KG1 (cell line): ENCODE data around the gene SLAIN1.

Experiments used
- DNase-seq: peaks from one replicate; lab custom pipeline; 2025; lab: John Stamatoyannopoulos, UW

The SLAIN1 gene

DNA sequence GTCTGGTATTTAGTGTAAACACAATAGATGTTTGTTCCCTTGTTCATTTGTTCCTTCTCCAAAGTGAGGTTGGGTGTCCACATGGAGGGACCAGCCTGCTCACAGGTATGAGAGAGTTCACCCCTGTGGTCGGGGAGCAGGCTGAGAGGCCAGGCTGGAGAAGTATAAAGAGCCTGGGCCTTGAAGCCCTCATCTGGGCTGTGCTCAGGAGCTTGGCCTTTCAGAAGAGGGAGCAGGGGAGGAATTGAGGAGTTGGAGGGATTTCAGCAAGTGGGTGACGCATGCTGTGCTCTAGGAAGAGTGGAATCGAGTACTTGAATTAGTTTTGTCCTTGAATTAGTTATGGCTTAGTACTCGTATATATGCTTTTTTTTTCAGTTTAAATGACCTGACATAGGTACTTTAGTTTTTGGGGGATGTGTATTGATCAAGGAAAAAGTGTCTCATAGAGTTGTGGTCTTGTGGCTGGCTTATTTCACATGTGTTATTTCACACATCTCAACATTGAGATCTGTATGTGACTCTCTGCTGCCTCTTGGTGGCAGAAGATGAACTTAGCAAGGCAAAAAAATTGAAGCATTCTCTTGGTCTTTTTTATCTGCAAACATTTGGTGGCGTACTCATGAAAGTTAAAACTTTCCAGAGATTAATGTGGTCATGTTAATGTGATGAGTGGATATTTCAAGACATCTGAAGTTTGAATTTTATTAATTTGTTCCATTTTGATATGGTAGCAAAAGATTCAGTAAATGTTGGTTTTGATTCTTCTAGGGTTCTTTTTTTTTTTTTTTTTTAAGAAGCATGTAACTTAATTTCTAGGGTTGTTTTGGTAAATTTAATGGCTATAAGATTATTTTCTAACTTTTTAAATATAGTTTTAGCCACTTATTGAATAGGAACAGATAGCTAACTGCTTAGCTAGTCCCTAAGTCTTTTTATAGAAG is 54.3 kb downstream of the SLAIN1 start:
- peak; percentile 6 for DNase-seq

DNA sequence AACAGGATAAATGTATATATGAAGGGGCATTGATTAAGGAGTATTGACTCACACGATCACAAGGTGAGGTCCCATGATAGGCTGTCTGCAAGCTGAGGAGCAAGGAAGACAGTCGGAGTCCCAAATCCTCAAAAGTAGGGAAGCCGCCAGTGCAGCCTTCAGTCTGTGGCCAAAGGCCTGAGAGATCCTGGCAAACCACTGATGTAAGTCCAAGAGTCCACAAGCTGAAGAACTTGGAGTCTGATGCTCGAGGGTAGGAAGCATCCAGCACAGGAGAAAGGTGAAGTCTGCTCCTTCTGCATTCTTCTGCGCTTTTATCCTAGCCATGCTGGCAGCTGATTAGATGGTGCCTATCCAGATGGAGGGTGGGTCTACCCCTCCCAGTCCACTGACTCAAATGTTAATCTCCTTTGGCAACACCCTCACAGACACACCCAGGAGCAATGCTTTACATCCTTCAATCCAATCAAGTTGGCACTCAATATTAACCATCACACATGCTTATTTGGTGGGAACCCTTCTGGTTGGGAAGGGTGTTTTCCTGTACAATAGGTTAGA is 55.1 kb downstream of the SLAIN1 start:
- DNase-seq = no peak

DNA sequence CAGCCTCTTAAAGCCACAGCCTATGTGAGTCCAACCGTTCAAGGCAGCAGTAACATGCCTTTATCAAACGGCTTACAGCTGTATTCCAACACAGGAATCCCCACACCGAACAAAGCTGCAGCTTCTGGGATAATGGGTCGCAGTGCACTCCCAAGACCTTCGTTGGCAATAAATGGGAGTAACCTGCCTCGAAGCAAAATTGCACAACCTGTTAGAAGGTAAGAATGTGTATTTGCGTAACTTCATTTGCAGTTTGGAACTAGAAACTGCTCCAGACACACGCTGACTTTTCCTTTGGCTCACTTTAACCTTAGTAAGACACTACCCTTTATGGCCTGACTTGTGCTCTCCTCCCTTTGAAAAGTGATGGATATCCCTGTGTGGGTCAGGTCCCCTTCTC is 63.4 kb downstream of the SLAIN1 start:
- no peak for DNase-seq

DNA sequence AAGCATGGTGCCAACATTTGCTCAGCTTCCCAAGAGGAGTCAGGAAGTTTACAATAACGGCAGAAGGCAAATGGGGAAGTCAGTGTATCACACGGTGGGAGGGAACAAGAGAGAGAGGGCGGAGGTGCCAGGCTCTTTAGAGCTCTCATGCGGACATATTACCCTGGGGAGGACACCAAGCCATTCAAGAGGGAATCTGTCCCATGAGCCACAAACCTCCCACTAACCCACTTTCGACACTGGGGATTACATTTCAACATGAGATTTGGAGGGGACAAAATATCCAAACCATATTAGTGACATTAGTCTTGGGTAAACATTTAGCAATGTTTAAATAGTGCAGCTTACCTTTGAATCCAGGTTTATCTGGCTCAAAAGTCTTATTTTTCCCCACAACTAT is 69.9 kb downstream of the SLAIN1 start:
- no peak for DNase-seq

DNA sequence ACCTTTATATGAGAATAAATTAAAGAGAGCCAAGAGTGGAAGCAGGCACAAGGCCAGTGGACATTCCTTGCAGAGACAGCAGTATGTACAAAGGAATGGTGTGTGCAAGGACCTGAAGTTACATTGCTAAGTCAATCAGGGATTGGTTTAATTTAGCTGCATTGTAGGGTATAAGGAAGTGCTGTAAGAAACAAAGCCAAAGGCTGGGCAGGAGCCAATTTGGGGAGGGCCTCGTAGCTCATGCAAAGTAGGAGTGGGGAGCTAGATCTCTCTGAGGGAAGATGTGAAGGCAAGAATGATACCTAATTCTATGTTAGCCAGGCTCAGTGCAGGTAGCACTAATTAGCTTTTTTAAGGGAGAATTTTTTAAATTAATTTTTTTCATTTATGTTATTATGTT is 76.7 kb downstream of the SLAIN1 start:
- no peak for DNase-seq

GRCh38 chr13:77776704-77777103 is 79.2 kb downstream of the SLAIN1 start:
- DNase-seq = no peak

GRCh38 chr13:77779552-77780272 is 82.2 kb downstream of the SLAIN1 start:
- peak; percentile 59 for DNase-seq

- DNase-seq = no peak
Observed at GRCh38 chr13:77781808-77782207, 84.3 kb downstream of the SLAIN1 start.

- DNase-seq = no peak
Observed at GRCh38 chr13:77784515-77784914, 87.0 kb downstream of the SLAIN1 start.

DNA sequence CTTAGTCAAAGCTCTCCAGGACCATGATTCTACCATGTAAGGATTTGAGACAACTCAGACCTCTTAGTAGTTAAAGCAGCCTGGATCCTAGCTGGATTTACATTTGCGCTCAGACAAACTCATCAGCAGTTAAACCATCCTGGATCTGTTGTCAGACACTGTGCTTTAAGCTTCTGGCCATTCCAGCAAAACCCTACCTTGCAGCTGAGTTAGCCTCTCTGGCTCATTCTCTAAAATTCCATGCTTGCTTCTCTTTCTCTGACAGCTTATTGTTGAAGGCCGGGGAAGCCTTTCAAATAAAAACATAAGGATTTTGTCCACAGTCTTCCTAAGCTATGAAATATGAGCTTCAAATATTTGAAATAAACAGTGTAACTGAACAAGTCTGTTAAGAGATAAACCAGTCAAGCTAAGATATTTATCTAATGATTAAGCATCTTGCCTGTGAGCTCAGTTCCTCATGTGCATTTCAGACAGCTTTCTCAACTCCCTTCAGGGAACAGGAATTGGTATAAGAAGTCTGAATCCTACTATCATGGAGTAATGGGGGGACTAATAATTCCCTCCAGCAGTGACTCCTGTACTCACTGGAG is 89.3 kb downstream of the SLAIN1 start:
- no peak for DNase-seq

GRCh38 chr13:77789376-77789775 is 91.9 kb downstream of the SLAIN1 start:
- no peak for DNase-seq

- no peak for DNase-seq
Observed at GRCh38 chr13:77800219-77800618, 102.7 kb downstream of the SLAIN1 start.

DNA sequence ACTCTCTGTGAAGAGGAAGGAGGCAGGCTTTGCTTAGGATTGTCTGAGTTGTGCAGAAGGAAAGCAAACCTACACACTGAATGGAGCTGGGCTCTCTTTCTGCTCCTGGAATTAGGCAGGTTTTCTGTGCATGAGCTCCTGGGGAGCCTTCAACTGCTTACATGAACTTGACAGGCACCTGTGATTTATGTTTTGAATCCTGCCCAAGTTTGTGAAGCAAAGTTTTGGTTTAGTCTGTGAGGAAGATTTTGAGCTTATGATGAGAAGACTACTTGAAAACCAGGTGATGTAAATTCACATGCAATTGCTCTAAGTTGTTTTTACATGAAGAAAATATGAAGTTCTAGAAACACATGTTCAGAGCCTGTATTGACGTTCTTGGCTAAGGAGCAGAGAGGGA is 109.0 kb downstream of the SLAIN1 start:
- no peak for DNase-seq

DNA sequence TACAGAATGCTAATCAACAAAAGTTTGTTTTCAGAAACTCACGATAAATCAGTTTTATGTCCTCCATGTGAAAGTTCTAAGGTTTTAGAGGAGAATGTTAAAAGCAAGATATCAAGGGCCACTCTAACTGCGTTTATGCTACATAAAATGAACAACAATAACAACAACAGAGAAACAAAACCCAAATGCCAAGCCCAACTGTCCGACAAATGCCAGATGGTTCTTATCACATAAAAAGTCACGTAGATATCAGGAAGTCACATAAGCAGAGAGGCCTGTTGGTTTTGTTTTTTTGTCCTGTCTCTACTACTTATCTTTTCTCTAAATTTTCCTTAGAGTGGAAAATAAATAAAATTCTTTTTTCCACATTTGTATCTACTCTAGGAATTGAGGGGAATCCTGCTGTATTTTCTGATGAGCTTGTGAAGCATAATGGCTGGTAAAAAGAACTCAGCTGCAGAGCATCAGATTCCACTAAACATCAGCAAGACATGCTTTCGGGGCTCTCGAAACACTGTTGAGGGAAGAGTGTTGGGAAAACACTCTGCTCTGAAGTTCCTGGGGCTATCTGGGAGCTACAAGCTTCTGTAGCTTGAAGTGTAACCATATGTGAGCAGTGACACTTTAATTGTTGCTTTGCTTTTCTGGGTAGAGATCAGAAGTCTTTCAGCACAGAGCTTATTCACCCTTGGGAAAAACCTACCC is 110.1 kb downstream of the SLAIN1 start:
- DNase-seq = no peak

DNA sequence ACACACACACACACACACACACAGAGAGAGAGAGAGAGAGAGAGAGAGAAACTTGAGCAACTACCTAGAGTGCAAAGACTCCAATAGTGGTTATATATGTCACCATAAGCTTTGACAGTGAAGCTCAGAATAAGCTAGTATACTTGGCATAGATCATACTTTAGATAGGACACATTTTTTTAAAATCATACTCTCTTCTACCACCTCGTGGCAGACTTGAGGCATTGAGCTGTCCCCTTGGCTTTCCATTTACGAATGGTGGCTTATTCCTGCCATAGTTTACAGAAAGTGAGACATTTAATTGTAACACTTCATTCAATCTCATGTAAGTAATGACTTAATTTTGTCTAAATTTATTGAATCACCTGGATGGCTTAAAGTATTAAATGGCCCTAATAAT is 112.9 kb downstream of the SLAIN1 start:
- no peak for DNase-seq

- no peak for DNase-seq
Observed at GRCh38 chr13:77810878-77811277, 113.4 kb downstream of the SLAIN1 start.

GRCh38 chr13:77811381-77811780 is 113.9 kb downstream of the SLAIN1 start:
- no peak for DNase-seq

DNA sequence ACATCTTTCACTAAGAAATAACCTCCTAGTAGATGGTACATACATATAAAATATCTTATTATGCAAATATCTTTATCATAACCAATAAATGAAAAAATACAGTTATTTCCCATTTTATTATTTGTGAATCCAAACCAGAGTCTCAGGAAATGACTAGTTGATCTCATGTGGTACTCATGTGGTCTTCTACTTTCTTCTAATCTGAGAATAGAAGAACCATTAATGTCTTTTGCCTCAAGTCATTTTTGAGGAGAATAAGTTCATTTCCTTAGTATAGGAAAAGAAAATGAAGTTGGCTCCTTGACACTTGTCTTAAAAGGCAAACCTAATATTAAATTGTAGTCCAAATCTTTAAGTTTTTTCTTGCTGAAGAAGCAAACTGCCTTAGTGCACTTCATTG is 114.5 kb downstream of the SLAIN1 start:
- no peak for DNase-seq
